NCI-H524 treated with DMSO at 0.1 percent for 48 hours (cell line): ENCODE data around the gene ADGRF5.
A peak's percentile ranks its signal among the peaks of the same experiment; 100 is the strongest.

Experiments
- DNase-seq: peaks from one replicate; lab custom pipeline; 2025; lab: John Stamatoyannopoulos, UW

The ADGRF5 gene

GRCh38 chr6:46932526-46933319 lies 11.0 kb upstream of the ADGRF5 start:
- no peak for DNase-seq

- DNase-seq = no peak
Measured at GRCh38 chr6:46931416-46931815, 9.7 kb upstream of the ADGRF5 start.

GRCh38 chr6:46930331-46930730 lies 8.6 kb upstream of the ADGRF5 start:
- DNase-seq = no peak

- no peak for DNase-seq
Measured at GRCh38 chr6:46927066-46927465, 5.3 kb upstream of the ADGRF5 start.

GRCh38 chr6:46926481-46926880 lies 4.7 kb upstream of the ADGRF5 start:
- no peak for DNase-seq

GRCh38 chr6:46925563-46926253 lies 4.0 kb upstream of the ADGRF5 start:
- DNase-seq = no peak

GRCh38 chr6:46923476-46923875 lies 1.7 kb upstream of the ADGRF5 start:
- no peak for DNase-seq

- DNase-seq = no peak
Measured at GRCh38 chr6:46921059-46921458, 679 bp downstream of the ADGRF5 start.

- no peak for DNase-seq
Measured at GRCh38 chr6:46918806-46919205, 2.9 kb downstream of the ADGRF5 start.

GRCh38 chr6:46917002-46917545 lies 4.7 kb downstream of the ADGRF5 start:
- DNase-seq = peak; percentile 87

GRCh38 chr6:46915866-46916265 lies 5.9 kb downstream of the ADGRF5 start:
- DNase-seq = no peak

- no peak for DNase-seq
Measured at GRCh38 chr6:46915380-46915779, 6.4 kb downstream of the ADGRF5 start.

- DNase-seq = no peak
Measured at GRCh38 chr6:46914279-46914810, 7.4 kb downstream of the ADGRF5 start.

GRCh38 chr6:46909371-46909770 lies 12.4 kb downstream of the ADGRF5 start:
- DNase-seq = no peak

GRCh38 chr6:46906776-46907175 lies 15.0 kb downstream of the ADGRF5 start:
- no peak for DNase-seq

- DNase-seq = no peak
Measured at GRCh38 chr6:46904117-46904516, 17.6 kb downstream of the ADGRF5 start.

- no peak for DNase-seq
Measured at GRCh38 chr6:46903175-46903574, 18.6 kb downstream of the ADGRF5 start.

- no peak for DNase-seq
Measured at GRCh38 chr6:46901882-46902314, 19.8 kb downstream of the ADGRF5 start.

- DNase-seq = no peak
Measured at GRCh38 chr6:46900266-46900665, 21.5 kb downstream of the ADGRF5 start.

GRCh38 chr6:46899659-46900058 lies 22.1 kb downstream of the ADGRF5 start:
- DNase-seq = no peak

GRCh38 chr6:46898006-46898405 lies 23.7 kb downstream of the ADGRF5 start:
- no peak for DNase-seq

GRCh38 chr6:46896871-46897270 lies 24.9 kb downstream of the ADGRF5 start:
- no peak for DNase-seq

GRCh38 chr6:46895930-46896329 lies 25.8 kb downstream of the ADGRF5 start:
- DNase-seq = no peak
